Left colon (tissue), 2 donors: ENCODE results near the gene ACSF2. TPM values are rescaled to one million over a fixed set of nuclear protein-coding genes. Genes with fewer than 3 reads are reported as not detected.

ENCODE experiments used
- ATAC-seq: fragments of 200-7000 bp; cut with Tn5 transposase; one replicate; pipeline ENCODE4 v1.9.1; 2020; ENCODE audit warnings: mild to moderate bottlenecking, moderate library complexity
- DNase-seq, 2 donors: peaks; one replicate each; pipeline ENCODE4 v3.0.0-alpha.2; 2020
- intact Hi-C, 2 donors: fragments of 100-400 bp; cut with DNase I in 1 of 2; cut with micrococcal nuclease in 1 of 2; formaldehyde crosslinking; loops; one replicate each; pipeline versions ENCODE4 v1.11.2 to v1.14.0; 2022; cut with DNase I, micrococcal nuclease
- total RNA-seq, 2 donors: library from RNA; stranded (reverse); fragmentation: NEBNext Ultra II Directional; extraction: Animal tissue kit (Norgen Biotek cat#: 25700); gene quantifications; one replicate each; pipeline ENCODE4 v1.2.1, GENCODE V29; 2021
- donor health status: DM: no; HTN: no; CAD: no.
- donor health status: DM: yes; HTN: yes; CAD: no.

ACSF2 gene
- total RNA-seq, 2 donors from 2014 or later: 146 to 150 TPM

DNA sequence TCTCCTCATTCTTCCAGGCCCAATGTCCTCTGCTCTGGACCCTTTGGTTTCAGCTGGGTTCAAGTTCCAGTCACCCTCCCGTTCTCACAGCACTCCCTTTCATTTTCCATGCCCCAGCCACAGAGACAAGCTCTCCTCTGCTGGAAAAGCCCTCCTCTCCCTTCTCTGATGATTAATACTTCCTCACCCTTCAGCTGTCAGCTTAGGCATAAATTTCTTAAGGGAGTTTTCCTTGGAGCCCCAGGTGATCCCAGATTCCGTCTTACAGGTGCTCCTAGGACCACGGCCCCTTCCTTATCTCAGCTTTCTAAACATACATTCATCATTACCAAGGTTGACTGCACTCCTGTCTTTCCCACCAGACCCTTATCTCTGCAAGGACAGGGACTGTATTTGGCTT is 32.3 kb downstream of the ACSF2 start:
- no peak for DNase-seq
- intact Hi-C loops: no loop called here
- ATAC-seq: no peak

DNA sequence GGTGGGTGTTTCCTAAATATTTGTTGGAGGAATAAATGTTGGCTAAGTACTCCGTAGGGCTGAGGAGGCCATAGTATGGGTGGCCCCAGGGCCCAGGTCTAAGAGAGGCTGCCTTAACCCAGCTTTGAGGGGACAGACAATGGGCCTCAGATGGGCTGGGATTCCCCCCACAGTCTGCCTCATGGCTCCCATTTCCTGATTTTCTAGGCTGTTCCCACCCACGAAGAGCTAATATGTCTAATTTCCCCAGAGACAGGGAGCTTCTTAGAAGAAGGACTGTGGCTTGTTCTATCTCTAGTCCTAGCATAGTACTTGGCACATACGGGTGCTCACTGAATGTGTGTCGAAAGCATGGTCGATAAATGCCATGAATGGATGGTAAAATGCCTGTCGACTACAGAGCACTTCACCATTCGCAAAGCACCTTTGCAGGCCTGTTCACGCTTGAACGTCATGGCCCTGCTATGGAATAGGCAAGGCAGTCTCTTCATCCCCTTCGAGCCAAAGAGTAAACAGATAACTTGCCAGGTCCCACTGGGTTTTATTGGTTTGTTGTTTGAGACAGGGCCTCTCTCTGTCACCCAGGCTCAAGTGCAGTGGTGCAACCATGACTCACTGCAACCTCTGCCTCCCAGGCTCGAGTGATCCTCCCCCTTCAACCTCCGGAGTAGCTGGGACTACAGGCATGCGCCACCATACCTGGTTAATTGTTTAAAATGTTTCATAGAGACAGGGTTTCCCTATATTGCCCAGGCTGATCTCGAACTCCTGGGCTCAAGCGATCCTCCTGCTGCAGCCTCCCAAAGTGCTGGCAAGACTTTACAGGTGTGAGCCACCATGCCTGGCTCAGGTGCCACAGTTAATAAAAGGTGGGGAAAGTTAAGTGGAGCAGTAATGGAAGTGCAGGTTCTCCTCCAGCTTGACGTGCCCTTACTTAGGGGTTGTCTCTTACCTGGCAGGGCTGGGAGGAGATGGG is 33.0 kb downstream of the ACSF2 start:
- ATAC-seq: peak; percentile 58
- DNase-seq: peak; percentile 7 to 55
- intact Hi-C loops: no loop called here

DNA sequence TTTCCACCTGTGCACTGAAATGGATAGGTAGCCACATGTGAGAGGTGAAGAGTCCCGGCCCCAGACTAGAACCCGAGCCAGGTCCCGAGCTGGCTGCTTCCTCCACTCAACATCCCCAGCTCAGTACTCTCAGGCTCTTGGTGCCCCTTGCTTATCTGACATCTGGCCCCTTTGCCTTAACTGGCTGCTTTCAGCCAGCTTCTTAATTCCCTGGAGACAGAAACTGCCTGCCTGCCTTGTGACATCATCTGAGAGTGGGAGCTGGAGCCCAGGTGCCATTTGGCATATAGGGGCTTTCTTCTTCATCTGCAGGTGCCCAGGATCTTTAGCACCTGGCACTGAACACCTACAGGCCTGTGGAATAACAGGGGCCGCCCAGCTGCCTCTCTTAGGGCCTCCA is 33.7 kb downstream of the ACSF2 start:
- ATAC-seq: no peak
- no peak for DNase-seq
- intact Hi-C loops: no loop called here

DNA sequence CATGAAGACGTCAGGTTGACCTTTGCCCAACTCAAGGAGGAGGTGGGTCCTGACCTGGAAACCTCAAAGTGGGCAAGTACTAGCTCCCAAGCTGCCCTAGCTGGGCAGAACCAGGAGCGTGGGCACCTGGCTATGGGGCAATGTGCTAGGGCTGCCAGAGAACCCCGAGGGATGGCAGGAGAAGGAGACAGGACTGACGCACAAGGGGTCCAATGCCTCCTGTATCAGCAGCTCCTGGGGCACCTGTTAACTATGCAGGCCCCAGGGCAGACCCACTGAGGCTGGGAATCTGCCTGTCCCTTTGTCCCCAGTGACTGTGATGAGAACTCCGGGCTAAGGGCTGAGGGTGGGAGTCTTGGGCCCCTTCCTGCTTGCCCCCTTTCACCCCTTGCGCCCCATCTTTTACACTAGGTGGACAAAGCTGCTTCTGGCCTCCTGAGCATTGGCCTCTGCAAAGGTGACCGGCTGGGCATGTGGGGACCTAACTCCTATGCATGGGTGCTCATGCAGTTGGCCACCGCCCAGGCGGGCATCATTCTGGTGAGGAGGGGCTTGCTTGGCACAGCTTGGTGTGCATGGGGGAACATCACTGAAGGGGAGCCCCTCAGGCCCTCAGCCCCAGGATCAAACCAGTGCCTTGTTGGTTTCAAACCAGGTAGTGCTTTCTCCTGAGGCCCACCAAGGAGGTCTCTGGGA is 35.0 kb downstream of the ACSF2 start:
- ATAC-seq (no peak), DNase-seq (peak in 1 of 2 donors; percentile 29)
- intact Hi-C loops: no loop called here

DNA sequence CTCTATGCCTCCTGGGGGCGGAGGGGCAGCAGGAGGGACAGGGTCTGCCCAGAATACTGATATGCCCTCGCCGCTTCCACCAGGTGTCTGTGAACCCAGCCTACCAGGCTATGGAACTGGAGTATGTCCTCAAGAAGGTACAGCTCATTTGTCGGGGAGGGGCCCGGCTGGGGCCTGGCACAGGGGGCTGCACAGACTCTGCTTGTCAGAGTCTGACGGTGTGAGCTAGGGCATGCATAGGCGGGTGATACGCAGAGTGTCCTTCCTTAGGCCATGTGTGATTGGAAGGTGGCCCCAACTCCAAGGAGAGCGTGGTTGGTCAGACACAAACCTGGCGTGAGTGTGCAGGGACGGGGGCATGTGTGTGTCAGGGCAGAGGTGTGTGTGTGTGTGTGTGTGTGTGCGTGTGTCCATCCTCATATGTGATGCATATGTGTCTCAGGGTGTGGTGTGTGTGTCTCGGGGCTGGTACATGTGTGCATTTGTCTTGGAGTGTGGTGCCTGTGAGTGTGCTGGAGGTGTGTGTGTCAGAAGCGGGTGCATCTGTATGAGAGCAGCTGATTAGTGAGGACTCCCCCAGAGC is 35.6 kb downstream of the ACSF2 start:
- ATAC-seq (no peak), DNase-seq (peak; percentile 2 to 22)
- intact Hi-C loops: no loop called here

DNA sequence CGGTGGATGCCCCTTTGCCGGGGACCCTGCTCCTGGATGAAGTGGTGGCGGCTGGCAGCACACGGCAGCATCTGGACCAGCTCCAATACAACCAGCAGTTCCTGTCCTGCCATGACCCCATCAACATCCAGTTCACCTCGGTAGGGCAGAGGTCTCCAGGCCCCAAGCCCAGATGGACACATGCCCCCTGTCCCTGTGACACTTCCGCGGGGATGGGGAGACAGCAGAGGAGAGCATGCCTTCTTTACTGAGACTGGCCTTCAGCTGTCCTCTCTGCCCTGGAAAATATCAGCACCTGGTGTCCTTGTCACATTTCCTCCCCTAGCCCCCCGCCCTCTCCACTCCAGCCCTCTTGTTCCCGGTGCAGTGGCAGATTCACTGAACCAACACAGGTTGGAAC is 36.4 kb downstream of the ACSF2 start:
- DNase-seq (no peak), ATAC-seq (no peak)
- intact Hi-C loops: no loop called here

DNA sequence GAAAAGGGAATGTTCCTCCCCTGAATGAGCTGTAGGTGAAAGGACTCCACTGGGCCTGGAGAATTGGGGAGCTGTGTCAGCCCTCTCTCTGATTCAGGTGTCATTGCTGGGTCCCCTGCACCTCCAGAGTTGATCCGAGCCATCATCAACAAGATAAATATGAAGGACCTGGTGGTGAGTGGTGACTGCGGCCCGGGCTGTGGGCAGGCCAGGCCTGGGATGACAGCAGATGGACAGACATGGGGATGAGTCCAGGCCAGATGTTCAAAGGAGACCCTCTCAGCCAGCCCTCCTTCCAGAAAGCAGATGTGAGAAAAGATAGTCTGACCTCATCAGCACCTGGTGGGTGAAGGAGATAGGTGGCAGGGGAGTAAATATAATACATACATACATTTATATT is 38.1 kb downstream of the ACSF2 start:
- intact Hi-C loops: no loop called here
- no peak for DNase-seq
- no peak for ATAC-seq

DNA sequence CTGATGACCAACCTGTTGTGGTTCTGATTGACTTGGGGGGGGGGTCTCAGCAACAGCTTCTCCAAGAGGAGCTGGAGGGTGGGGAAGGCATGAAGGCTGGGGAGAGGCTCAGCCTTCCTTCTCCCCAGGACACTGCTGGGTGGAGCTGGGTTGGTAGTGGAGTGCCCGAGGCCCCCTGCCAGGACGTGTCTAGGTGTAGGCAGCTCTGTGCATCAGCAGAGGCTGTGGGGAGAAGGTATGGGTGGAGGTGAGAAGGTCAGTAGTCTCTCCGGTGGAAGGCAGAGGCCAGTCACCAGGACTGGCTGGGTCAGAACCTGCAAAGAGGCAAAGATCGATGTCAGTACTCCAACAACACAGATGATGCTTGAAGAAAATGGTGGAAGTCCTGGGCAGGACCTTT is 38.7 kb downstream of the ACSF2 start:
- DNase-seq (peak in 1 of 2 donors; percentile 2), ATAC-seq (no peak)
- intact Hi-C loops: no loop called here

DNA sequence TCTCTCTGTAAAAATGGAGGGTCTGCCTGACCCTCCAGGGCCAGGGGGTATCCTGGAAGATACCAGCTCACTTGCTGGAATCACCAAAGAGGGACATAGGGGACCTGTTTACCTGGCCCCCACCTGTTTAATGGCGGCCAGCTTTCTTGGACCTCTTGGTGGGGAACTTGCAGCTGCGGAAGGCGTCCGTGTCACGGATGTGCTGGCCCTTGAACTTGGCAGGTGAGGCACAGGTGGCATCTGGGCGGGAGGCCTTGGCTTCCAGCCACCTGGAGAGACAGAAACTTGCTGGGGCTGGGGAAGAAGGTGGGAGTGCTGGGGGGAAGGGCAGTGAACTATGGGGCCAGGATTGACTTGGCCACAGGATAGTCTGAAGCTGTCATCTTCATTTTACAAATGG is 39.2 kb downstream of the ACSF2 start:
- intact Hi-C loops: no loop called here
- ATAC-seq (no peak), DNase-seq (no peak)

DNA sequence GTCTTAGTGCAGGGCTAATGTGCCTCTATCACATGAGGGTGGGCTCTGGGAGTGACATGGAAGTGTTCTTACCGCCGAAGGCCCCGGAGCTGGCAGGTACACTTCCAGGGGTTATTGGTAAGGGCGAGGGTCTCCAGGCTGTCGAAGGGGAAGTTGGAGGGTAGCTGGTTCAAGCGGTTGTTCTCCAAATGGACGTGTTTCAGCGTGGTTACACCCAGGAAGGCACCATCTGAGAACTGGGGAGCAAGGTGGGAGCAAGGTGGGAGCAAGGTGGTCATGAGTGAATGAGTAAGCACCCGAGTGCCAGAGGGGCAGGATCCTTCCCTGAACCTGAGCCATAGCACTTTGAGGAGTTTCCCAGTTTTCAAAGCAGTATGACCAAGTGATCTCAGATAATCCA is 39.6 kb downstream of the ACSF2 start:
- intact Hi-C loops: no loop called here
- no peak for DNase-seq
- no peak for ATAC-seq

DNA sequence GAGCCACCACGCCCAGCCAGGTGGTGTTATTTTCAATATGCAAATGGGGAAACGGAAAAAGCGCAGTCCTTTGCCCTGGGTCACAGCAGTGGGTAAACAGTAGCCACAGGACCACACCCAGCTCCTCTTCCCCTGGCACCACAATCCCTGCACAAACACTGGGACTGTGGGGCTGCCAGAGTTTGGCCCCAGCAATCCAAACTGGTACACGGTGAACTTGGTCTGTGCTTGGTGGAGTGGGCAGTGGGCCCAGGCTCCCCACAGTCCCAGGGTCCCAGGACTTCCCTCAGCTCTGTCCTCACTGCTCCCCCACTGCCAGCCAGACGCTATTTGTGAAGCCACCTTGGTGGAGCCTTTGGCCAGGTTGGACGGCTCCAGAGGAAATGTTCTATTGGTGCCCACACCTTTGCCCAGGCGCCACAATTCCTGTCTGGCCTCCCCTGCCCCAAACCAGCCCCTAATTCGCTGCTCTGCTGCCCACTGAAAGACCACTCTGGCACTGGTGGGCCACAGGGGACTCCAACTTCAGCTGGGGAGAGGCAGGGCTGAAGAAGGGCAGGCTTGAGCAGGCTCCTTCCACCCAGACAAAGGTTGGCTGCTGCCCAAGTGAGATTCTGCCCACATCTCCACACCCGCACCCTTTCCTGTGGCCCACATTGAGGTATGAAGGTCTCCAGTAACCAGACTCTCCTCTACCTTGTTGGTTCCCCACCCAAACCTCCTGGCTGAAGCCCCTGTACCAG is 40.5 kb downstream of the ACSF2 start:
- intact Hi-C loops: no loop called here
- DNase-seq (peak; percentile 84 to 88), ATAC-seq (peak; percentile 78)

DNA sequence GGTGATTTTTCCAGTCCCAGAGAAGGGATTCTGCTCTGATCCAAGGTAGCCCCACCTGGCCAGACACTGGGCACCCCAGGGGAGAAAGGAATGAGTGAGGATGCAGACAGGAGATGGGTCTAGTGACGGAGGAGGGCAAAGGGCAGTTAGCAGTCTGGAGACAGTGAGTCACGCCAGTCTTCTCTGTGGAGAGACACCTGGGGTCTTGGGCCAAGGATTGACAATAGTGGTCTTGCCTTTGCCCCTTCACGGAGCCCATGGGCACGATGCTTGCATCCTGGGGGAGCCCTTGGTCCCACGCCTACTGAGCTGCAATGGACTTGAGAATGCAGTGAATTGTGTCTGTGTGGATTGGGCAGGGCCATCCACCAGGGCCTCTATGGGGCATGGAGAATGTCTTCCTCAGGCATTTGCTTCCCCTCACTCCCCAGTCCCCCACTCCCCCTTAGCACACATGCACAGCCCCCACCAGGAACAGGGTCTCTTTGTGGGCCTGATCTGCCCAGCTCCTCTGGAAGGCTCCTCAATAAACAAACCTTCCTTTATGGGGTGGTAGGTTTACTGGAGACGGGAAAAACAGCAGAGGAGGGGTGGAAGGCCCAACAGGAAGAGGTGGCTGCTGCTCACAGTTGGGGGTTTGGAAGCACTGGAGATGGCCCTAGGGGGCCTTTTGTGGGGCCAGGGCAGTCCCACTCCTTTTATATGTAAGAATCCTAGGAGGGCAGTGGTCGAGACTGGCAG is 41.3 kb downstream of the ACSF2 start:
- ATAC-seq: peak; percentile 8
- no peak for DNase-seq
- intact Hi-C loops: no loop called here

DNA sequence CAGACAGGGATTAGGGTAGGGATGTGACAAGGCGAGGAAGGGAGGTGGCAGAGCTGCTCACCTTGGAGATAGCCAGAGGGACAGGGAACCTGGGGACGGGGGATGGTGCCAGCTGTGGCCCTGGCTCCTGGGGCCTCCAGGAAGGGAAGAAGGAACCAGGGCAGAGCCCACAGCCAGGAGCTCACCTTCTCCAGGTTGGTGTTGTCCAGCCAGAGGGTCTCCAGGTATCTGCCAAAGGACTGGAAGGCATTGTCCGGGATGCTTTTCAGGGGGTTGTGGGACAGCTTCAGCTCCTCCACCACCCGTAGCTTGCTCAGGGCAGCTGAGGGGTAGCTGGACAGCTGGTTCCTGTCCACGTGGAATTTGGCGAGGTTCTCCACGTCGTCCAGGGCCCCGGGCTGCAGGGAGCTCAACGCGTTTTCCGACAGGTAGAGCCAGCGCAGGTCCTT is 41.9 kb downstream of the ACSF2 start:
- intact Hi-C loops: no loop called here
- ATAC-seq (no peak), DNase-seq (no peak)

DNA sequence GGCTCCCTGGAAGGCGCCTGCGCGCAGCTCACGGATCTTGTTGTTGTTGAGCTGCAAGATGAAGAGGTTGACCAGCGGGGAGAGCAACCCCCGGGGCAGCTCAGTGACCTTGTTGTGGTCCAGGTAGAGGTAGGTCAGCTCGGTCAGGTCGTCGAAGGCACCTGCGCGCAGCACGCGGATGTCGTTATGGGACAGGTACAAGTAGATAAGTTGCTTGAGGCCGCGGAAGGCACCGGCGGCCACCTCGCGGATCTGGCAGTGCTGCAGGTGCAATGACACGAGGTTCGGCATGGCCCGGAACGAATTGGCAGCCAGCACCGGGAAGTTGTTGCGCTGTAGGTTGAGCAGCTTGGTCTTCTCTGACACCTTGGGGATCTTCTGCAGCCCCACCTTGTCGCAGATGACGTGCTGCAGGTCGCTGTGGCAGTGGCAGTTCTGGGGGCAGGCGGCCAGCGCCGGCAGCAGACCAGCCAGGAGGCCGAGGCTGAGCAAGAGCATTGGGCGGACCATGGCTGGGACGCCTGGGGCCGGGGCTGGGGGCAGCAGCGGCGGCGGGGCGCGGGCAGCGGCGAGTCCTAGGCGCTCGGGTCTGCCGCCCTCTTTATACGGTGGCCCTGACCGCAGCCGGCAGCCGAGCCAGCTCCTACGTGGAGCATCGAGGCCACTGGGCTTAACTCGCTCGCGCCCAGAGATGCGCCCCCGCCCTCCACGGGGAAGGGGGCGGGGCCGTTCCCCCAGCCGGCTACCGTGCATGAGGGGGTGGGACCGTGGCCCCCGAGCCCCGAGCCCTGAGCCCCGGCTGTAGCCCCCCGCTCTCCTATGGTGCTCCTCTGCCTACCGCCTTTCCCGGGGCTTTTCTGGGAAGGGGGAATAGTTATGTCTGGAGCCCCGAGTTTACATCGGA is 42.5 kb downstream of the ACSF2 start, which contains the start of gene CHAD:
CHAD (minus strand) TSS at position 577 of the 904 bp plus-strand sequence; CDS start at position 510, 67 bp downstream.
- ATAC-seq (no peak), DNase-seq (peak in 1 of 2 donors; percentile 26)
- intact Hi-C loops: no loop called here

DNA sequence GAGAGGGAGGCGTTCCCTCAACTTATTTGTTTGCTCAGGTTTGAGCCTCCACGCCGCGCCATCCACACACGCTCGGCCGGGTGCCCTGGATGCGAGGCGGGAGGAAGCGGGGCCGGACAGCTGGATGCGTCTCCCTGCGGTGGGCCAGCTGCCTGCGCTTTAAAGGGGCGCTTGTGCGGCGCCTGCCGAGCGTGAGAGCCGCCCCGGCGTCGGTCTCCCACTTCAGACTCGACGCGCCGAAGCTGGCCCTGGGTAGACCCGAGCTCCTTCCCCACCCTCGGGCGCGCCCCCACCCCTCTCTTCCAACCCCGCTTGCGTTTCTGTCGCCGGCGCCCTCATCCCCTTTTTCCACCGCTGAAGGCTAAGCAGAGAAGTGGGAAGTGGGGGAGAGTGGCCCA is 43.2 kb downstream of the ACSF2 start:
- intact Hi-C loops: no loop called here
- ATAC-seq (no peak), DNase-seq (no peak)

DNA sequence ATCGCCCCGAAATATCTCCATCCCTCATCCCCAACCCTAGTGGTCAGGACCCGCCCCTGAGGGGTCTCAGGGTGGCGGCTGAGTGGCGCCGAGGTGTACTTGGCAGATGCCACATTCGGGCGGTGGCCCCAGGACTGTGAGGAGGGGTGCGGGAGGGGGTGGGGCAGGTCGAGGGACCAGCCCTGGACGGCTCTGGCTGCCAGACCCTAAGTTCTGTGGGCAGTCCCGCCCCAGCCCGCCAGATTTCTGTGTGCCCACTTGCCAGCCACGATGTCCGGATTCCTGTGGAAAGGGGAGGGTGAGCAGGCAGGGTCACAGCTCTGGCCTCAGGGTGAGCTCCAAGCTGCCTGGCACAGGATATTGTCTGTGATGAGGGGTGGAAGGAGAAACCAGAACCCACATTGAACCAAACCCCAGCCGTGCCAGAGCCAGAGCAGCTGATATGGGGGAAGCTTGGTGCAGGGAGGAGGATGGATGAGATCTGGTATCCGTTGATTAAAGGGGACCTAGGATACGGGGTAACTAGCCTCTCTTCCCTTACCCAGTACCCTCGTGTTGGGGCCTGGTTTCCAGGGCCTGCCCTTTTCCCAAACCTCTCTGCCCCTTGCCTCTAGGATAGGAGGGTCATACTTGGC is 43.8 kb downstream of the ACSF2 start:
- ATAC-seq (no peak), DNase-seq (peak in 1 of 2 donors; percentile 32)
- intact Hi-C loops: no loop called here

DNA sequence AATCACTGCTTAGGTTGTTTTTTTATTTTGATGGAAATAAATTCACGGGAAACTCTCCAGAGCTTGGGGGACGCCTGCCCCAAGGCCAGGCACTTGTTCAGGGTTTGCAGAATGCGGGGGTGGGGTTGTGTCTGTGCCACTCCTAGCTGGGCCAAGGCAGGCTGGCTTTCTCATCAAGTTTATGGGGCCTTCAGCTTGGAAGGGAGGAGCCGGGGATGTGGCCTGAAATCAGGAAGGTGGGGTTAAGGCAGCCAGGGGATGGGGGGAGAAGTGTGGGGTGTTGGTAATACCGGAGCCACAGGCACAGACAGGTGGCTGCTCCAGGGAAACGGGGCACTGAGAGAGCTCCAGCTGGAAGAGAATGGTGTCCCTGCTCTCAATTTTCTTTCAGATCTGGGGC is 44.4 kb downstream of the ACSF2 start:
- ATAC-seq (peak; percentile 72), DNase-seq (peak; percentile 78 to 88)
- intact Hi-C loops: no loop called here
